Stimulated activated CD8-positive, alpha-beta memory T cell treated with anti-CD3 and anti-CD28 coated beads, Interleukin-15, amount 100 ng/mL, for 48 hours (primary cell): ENCODE results near the gene RAB11FIP4.
A peak's percentile ranks its signal among the peaks of the same experiment; 100 is the strongest.

Source experiments
- DNase-seq, 2 donors: peaks; one replicate each; pipeline ENCODE4 v3.0.0-alpha.2; 2020; ENCODE audit warnings: low read depth in 2 of 2

RAB11FIP4 gene

DNA sequence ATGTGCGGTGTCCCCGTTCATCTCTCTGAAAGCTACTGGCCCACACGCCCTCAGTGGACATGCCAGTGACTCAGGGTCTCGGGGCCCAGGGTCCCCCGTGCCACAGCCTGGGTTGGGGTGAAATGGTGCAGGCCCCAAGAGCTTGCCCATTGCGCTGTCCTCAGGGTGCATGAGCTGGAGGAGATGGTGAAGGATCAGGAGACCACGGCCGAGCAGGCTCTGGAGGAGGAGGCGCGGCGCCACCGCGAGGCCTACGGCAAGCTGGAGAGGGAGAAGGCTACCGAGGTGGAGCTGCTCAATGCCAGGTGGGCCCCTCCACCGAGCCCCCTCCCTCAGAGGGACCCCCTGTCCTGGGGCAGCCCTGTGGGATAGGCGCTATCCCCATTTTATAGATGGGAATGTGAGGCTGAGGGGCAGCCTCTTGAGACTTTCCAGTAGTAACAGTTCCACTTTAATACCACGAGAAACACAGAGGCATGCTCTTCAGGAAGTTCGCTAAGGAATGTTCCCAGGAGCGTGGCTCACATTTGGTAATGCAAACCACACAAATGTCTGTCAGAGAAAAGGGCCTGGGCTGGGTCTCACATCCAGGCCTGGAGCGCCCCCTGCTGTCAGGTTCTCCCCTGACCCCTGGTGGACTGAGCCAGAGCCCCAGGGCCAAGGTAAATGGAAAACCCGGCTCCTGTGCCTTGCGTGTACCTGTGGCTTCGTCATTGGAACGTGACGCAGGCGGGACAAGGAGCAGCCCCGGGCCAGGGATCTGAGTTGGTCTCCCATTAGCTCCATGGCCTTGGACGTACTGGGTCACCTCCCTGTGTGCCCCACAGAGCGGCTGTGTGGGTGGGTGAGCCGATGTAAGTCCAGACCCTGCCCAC lies 133.7 kb downstream of the RAB11FIP4 start:
- peak; percentile 54 to 67 for DNase-seq

GRCh38 chr17:31525801-31526549 lies 134.5 kb downstream of the RAB11FIP4 start:
- DNase-seq = no peak

GRCh38 chr17:31527606-31528005 lies 136.1 kb downstream of the RAB11FIP4 start:
- no peak for DNase-seq

- no peak for DNase-seq
Measured at GRCh38 chr17:31528291-31528874, 136.9 kb downstream of the RAB11FIP4 start.

DNA sequence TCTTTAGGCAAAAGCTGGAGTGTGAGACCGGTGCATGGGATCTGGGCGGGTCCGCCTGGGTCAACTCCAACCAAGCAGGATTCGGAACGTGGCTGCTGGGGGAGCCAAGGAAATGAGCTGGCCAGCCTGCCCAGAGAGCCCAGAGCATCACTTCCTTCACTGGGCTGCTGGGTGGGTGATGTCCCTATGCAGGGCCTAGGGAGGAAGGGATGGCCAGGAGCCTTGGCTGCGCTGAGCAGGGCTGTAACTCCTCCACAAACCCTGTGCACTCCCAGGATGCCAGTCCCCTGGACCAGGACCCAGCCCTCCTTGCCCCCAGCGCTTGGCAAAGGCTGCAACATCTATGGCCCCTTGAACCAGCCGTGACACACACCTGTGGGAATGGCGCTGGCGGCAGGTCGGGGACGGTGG lies 138.4 kb downstream of the RAB11FIP4 start:
- DNase-seq = no peak

GRCh38 chr17:31530391-31530985 lies 139.0 kb downstream of the RAB11FIP4 start:
- DNase-seq = no peak

GRCh38 chr17:31531336-31531980 lies 140.0 kb downstream of the RAB11FIP4 start:
- no peak for DNase-seq

DNA sequence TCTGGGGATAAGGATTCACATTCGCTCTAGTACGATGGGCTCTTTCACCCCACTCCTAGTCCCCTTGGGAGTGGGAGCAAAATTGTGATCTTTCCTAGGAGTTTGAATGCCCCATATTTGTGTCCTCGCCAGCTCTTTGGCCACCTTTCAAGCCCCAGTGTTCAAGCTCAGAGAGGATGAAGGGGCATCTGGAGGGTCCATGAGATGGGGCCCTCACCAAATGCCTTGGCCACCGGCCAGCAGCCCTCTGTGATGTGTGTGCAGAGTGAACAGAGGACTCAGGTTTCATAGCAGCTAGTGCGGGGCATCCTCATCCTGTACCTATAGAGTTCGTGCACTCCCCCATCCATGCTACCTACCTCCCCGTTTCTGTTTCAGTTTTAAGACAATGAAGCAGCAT lies 140.6 kb downstream of the RAB11FIP4 start:
- no peak for DNase-seq

- no peak for DNase-seq
Measured at GRCh38 chr17:31532526-31532925, 141.1 kb downstream of the RAB11FIP4 start.

- DNase-seq = no peak
Measured at GRCh38 chr17:31533546-31534155, 142.2 kb downstream of the RAB11FIP4 start.

- DNase-seq = no peak
Measured at GRCh38 chr17:31534223-31534888, 142.9 kb downstream of the RAB11FIP4 start.

- peak in 1 of 2 donors; percentile 17 for DNase-seq
Measured at GRCh38 chr17:31535581-31535981, 144.1 kb downstream of the RAB11FIP4 start.

DNA sequence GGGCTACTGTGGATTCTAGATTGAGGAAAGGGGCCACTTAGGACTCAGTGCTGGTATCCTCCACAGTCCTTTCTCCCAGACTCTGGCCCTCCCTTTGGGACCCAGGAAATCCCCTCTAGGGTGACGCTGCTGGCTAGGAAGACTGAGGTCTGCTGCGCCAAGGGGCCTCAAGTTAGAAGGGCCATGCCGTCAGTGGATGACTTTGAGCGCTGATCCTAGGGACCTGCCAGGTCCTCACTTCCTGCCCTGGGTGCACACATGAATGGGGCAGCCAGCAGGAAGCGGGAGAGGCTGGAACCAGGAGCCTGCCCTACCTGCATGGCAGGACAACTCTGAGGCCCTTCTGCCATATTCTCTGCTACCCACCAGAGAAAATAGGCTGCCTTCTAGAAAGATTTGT lies 145.0 kb downstream of the RAB11FIP4 start:
- no peak for DNase-seq

- no peak for DNase-seq
Measured at GRCh38 chr17:31537565-31538011, 146.1 kb downstream of the RAB11FIP4 start.

- no peak for DNase-seq
Measured at GRCh38 chr17:31538080-31538762, 146.7 kb downstream of the RAB11FIP4 start.

DNA sequence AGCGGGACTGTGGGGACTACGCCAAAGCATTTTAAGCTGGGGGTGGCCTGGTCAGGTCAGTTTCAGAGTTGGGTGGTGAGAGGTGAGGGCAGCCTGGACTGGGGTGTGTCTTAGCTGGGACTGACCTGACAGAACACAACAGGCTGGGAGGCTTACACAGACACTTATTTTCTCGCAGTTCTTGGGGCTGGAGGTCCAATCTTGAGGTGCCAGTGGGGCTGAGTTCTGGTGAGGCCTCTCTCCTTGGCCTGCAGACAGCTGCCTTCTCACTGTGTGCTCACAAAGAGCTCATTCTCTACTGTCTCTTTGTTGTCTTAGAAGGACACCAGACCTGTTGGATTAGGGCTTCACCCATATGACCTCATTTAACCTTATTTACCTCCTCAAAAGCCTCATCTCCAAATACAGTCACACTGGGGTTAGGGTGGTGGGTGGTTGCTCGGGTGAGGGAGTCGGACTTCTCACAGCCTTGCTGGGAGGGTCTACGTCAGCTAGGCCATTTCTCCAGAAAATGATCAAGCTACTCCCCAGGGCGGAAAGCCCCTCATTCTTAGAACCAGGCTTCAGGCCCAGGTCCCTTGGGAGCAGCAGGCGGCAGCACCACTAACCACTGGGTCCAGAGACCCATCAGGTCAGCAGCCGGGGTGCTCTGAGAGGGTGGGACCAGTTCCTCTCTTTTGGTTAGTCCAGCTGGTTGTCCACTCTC lies 149.3 kb downstream of the RAB11FIP4 start:
- no peak for DNase-seq

GRCh38 chr17:31541559-31541958 lies 150.1 kb downstream of the RAB11FIP4 start:
- DNase-seq = no peak

- DNase-seq = no peak
Measured at GRCh38 chr17:31544186-31544585, 152.7 kb downstream of the RAB11FIP4 start.

DNA sequence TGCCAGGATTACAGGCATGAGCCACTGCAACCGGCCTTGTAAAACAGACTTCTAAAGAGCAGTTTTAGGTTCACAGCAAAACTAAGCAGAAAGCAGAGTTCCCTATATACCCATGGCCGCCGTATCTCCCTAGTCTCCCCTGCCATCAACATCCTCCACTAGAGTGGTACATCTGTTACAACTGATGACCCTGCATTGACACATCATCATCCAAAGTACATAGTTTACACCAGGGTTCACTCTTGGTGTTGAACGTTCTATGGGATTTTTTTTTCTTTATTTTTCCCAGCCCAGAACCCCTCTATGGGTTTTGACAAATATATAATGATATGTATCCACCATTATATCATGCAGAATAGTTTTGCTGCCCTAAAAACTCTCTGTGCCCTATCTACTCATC lies 155.2 kb downstream of the RAB11FIP4 start:
- no peak for DNase-seq
